PC-9 (cell line): ENCODE data around the gene TMEM187. TPM values are rescaled to one million over a fixed set of nuclear protein-coding genes. Genes with fewer than 3 reads are reported as not detected.

Experiments
- BruUV-seq: library from RNA; stranded (reverse); fragments of 400-500 nt; replicated peaks from 2 replicates; lab custom pipeline; 2021; lab: Mats Ljungman, UMichigan
- CTCF ChIA-PET: fragments of 300-600 bp; sonication (Branson Sonifier 250); formaldehyde crosslinking; loops from one replicate; lab custom pipeline; 2022; ENCODE audit warnings: antibody characterized with exemption; lab: Charles Lee
- POLR2A ChIA-PET: fragments of 300-600 bp; sonication (Branson Sonifier 250); formaldehyde crosslinking; loops from one replicate; lab custom pipeline; 2022; ENCODE audit warnings: antibody characterized with exemption; ENCODE audit not compliant: unreplicated experiment; lab: Charles Lee
- DNase-seq, 2 experiments: peaks; one replicate each; pipeline versions ENCODE4 v3.0.0 to v3.0.0-alpha.2; 2015 to 2022; ENCODE audit warnings: mixed read lengths in 1 of 2
- H2AFZ ChIP-seq: fragments of 200-600 bp; sonication (generic); 2 replicates; pipeline ENCODE4 v1.8.1; 2017; ENCODE audit warnings: antibody characterized with exemption
- H3F3A ChIP-seq: fragments of 200-600 bp; sonication (generic); 2 replicates; pipeline ENCODE4 v1.8.1; 2017; ENCODE audit warnings: antibody characterized with exemption, mild to moderate bottlenecking, low read depth; ENCODE audit not compliant: insufficient read depth
- H3K27ac ChIP-seq: fragments of 200-600 bp; sonication (generic); 2 replicates; pipeline ENCODE4 v1.6.1; 2016; ENCODE audit warnings: mixed run types
- H3K27me3 ChIP-seq: fragments of 200-600 bp; sonication (generic); 2 replicates; pipeline ENCODE4 v1.6.1; 2016; ENCODE audit warnings: low read depth, mixed run types; ENCODE audit not compliant: insufficient read depth
- H3K36me3 ChIP-seq: fragments of 200-600 bp; sonication (generic); 2 replicates; pipeline ENCODE4 v1.6.1; 2016; ENCODE audit warnings: low read depth, mixed run types
- H3K4me1 ChIP-seq: fragments of 200-600 bp; sonication (generic); replicated peaks from 2 replicates; pipeline ENCODE4 v1.6.1; 2016; ENCODE audit warnings: mixed run types; ENCODE audit not compliant: insufficient read depth
- H3K4me2 ChIP-seq: fragments of 200-600 bp; sonication (generic); 2 replicates; pipeline ENCODE4 v1.6.1; 2017; ENCODE audit warnings: mixed run types
- H3K4me3 ChIP-seq: fragments of 200-600 bp; sonication (generic); 2 replicates; pipeline ENCODE4 v1.6.1; 2016; ENCODE audit warnings: mixed run types
- H3K79me2 ChIP-seq: fragments of 200-600 bp; sonication (generic); 2 replicates; pipeline ENCODE4 v1.6.1; 2017; ENCODE audit warnings: low read depth, mixed run types
- H3K9me2 ChIP-seq: fragments of 200-600 bp; sonication (generic); 2 replicates; pipeline ENCODE4 v1.8.1; 2017; ENCODE audit warnings: mild to moderate bottlenecking; ENCODE audit not compliant: insufficient read depth
- H3K9me3 ChIP-seq: fragments of 200-600 bp; sonication (generic); 2 replicates; pipeline ENCODE4 v1.8.1; 2016; ENCODE audit warnings: low read depth; ENCODE audit not compliant: insufficient read depth
- H4K20me1 ChIP-seq: fragments of 200-600 bp; sonication (generic); 2 replicates; pipeline ENCODE4 v1.8.1; 2017; ENCODE audit not compliant: insufficient read depth
- EZH2 ChIP-seq: fragments of 200-600 bp; sonication (generic); IDR thresholded peaks from 2 replicates; pipeline ENCODE4 v1.8.0; 2017; ENCODE audit warnings: antibody characterized with exemption, low read depth
- intact Hi-C: fragments of 100-400 bp; cut with micrococcal nuclease; formaldehyde crosslinking; loops from one replicate; pipeline ENCODE4 v1.10.0; 2022; ENCODE audit not compliant: unreplicated experiment
- total RNA-seq: library from RNA; stranded (reverse); gene quantifications from 2 replicates; pipeline ENCODE4 v1.2.3, GENCODE V29; 2021
- TF ChIP-seq, protein P1 (sequence below): fragments of 200-600 bp; sonication (generic); conservative IDR thresholded peaks from 2 replicates; pipeline ENCODE4 v1.6.1; 2017; ENCODE audit warnings: mixed run types, antibody characterized with exemption, mild to moderate bottlenecking, moderate library complexity

TMEM187 gene
- total RNA-seq, 1 experiment from 2014 or later, result 20.1 TPM

DNA sequence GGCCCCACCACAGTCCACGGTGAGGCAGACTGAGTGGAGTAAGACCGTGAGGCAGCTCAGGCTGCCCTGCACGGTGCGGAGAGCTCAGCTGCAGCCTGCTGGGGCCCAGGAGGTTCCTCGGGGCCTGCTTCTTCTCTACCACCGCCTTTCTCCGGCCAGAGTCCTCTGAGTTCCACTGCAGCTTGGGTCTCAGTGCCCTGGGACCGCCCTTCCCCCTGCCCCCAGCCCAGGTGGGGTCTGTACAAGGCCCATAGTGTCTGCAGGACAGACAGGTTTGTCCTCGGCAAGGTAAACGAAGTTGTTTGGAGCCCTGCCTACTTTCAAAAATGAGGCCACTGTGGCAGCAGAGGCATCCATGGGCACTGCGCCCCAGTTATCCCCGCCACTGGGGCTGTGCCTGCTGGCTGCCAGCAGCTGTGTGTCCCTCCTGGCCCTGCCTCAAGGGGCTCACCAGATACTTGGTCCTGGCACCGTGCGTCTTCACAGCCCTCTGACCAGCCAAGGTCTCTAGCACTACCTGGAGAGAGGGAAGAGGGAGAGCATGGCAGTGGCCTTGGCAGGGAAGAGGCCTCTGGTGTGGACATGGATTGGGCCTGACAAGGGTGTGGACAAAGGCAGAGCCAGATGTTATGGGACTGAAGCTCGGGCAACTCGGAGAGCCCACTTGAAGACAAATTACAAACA, 43.2 kb downstream of the TMEM187 start:
- Histone ChIP-seq H3K79me2 (peaks cover 29% of the 10 kb centered on the region), H3K9me3 (no peaks in the 10 kb centered on the region), H4K20me1 (no peaks in the 10 kb centered on the region), H3K36me3 (no peaks in the 10 kb centered on the region), H3F3A (no peaks in the 10 kb centered on the region), H3K4me2 (no peak overlapping the region), H3K27ac (no peak overlapping the region), H2AFZ (no peak overlapping the region), H3K4me1 (0 out of 2 replicates have a peak, but pooled peaks cover under 1% of the 10 kb centered on the region), H3K9me2 (no peaks in the 10 kb centered on the region), H3K4me3 (no peak overlapping the region), H3K27me3 (no peaks in the 10 kb centered on the region)
- ChIA-PET POLR2A (no interaction called here), CTCF (no interaction called here)
- no peak for TF ChIP-seq EZH2
- TF ChIP-seq, protein P1, sequence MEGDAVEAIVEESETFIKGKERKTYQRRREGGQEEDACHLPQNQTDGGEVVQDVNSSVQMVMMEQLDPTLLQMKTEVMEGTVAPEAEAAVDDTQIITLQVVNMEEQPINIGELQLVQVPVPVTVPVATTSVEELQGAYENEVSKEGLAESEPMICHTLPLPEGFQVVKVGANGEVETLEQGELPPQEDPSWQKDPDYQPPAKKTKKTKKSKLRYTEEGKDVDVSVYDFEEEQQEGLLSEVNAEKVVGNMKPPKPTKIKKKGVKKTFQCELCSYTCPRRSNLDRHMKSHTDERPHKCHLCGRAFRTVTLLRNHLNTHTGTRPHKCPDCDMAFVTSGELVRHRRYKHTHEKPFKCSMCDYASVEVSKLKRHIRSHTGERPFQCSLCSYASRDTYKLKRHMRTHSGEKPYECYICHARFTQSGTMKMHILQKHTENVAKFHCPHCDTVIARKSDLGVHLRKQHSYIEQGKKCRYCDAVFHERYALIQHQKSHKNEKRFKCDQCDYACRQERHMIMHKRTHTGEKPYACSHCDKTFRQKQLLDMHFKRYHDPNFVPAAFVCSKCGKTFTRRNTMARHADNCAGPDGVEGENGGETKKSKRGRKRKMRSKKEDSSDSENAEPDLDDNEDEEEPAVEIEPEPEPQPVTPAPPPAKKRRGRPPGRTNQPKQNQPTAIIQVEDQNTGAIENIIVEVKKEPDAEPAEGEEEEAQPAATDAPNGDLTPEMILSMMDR, result no peak
- BruUV-seq, result no TSS peak
- DNase-seq, result no peak
- intact Hi-C loops, result no loop called here

DNA sequence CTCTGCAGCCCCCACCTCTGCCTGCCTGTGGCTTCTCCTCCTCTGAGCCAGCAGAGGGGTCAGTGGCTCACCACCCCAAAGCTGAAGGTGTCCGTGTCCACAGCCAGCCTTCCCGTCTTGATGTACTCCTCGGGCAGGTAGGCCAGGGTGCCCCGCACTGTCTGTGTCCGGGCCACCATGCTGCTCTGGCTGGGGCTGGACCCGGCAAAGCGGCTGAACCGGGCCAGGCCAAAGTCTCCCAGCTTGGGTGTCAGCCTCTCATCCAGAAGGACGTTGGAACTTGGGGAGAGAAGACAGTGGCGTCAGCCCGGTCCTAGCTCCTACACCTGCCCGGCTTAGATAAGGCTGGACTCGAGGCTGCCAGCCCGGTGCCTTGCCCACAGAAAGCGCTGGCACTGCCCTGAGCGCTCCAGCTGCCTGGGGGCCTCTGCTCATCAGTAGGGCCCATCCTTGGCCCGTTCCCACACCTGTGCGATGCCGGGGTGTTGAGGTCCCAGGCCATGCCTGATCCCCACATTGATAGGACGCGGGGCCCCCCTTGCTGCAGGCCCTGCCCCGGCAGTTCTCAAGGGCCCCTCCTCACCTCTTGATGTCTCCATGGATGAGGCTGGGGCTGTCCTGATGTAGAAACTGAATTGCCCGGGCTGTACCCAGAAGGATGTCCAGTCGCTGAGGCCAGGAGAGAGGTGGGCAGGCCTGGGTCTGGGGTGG, 44.0 kb downstream of the TMEM187 start:
- H3K9me3 ChIP-seq, result no peaks in the 10 kb centered on the region
- no peak for TF ChIP-seq EZH2
- TF ChIP-seq, protein P1, result no peak
- no peak overlapping the region for H2AFZ ChIP-seq
- ChIA-PET CTCF (no interaction called here), POLR2A (no interaction called here)
- H3K36me3 ChIP-seq, result no peaks in the 10 kb centered on the region
- H3K79me2 ChIP-seq, result peaks cover 29% of the 10 kb centered on the region
- no peaks in the 10 kb centered on the region for H3K9me2 ChIP-seq
- no peak for DNase-seq
- no peaks in the 10 kb centered on the region for H3F3A ChIP-seq
- no peak overlapping the region for H3K4me2 ChIP-seq
- H4K20me1 ChIP-seq, result no peaks in the 10 kb centered on the region
- H3K27ac ChIP-seq, result no peak overlapping the region
- H3K27me3 ChIP-seq, result no peaks in the 10 kb centered on the region
- peaks cover 8% of the 10 kb centered on the region; the same call in 1 of the 2 replicates for H3K4me1 ChIP-seq
- H3K4me3 ChIP-seq, result no peak overlapping the region
- BruUV-seq, result no TSS peak
- intact Hi-C loops, result no loop called here

DNA sequence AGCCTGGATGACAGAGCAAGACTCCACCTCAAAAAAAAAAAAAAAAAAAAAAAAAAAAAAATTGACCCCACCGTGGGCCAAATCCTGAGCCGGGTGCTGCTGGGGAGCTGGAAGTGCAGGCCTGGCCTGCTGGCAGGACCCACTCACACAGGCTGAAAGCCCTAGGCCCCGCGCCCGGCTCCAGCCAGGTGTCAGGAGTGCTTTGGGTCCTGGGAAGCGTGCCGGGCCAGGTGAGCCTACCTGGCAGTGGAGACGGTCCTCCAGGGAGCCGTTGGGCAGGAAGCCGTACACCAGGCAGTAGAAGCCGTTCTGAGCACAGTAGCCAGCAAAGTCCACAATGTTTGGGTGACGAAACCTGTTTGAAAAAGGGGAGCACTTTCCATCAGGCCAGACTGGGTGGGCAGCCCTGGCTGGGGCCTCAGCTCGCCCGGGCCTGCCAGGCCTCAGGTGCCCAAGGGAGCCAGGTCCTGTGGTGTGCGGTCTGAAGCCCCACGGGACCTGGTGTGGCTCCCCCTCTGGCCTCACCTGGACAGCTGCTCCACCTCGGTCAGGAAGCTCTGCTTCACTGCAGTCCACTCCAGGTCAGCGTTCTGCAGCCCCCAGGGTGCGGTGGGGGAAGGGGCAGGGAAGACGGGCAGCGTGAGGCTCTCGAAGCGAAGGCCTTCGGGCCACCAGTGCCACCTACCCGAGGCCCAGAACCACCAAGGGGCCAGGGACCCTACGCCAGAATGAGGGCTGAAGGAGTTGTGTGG, 45.4 kb downstream of the TMEM187 start:
- ChIA-PET POLR2A (no interaction called here), CTCF (no interaction called here)
- Histone ChIP-seq H3F3A (peaks cover 5% of the 10 kb centered on the region; the same call in 1 of the 2 replicates), H3K27ac (no peak overlapping the region), H4K20me1 (no peaks in the 10 kb centered on the region), H3K79me2 (peaks cover 29% of the 10 kb centered on the region), H2AFZ (no peak overlapping the region), H3K4me2 (peak overlapping the region; percentile 82), H3K4me1 (peaks cover 8% of the 10 kb centered on the region; the same call in 1 of the 2 replicates), H3K9me2 (no peaks in the 10 kb centered on the region), H3K36me3 (no peaks in the 10 kb centered on the region), H3K4me3 (peak overlapping the region; percentile 78), H3K9me3 (no peaks in the 10 kb centered on the region), H3K27me3 (no peaks in the 10 kb centered on the region)
- no TSS peak for BruUV-seq
- TF ChIP-seq, protein P1, result no peak
- no peak for TF ChIP-seq EZH2
- intact Hi-C loops, result no loop called here
- no peak for DNase-seq
